Subcutaneous adipose tissue (tissue), 4 donors: ENCODE results near the gene ZNF641. TPM values are rescaled to one million over a fixed set of nuclear protein-coding genes. Genes with fewer than 3 reads are reported as not detected.

ENCODE experiments used
- CTCF ChIP-seq: fragments of 450-650 bp; IDR thresholded peaks from one replicate; pipeline ENCODE4 v1.5.1; 2016; ENCODE audit warnings: low read depth, mild to moderate bottlenecking, control low read depth, antibody characterized with exemption, moderate library complexity
- total RNA-seq, 4 donors: library from RNA; depleted of rRNA; stranded (reverse); fragments of >200 nt; gene quantifications; one replicate each; pipeline ENCODE4 v1.1.0, GENCODE V29; 2016

ZNF641 gene
- 10 to 100 TPM; 17.3 to 26.0 (median 23.2) TPM for total RNA-seq

DNA sequence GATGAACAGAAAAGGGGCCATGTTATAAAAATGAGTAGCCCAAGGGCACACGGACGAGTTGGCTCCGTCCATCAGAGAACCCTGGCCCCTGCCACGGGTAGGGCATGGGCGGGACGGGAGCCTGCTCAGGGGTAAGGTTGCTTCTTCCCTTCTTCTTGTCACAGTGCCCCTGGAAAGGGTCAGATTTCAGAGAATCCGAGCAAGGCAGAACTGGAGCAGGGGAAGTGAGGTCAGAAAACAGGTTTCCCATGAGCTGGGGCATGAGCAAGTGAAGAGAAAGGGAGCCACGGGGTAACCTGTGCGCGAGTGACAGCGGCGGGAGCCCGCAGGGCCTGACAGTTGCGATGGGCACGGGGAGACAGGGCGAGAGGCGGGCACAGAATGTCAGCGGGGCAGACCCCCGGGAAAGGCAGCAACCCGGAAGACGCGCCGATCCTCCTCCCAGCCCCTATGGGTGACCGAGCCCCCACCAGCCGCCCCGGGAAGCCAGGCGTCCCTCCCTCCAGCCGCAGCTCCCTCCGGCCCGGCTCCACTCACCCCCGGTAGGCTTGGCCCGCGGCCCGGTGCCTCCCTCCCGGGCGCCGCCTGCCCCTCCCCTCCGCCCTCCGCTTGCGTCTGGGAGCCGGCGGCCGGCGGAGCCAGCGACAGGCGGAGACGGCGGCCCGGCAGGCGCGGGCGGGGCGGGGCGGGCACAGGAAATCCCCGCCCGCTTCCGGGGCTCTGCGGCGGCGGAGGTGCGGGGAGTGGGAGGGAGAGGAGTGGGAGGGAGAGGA is at the start of gene ZNF641:
ZNF641 (minus strand) TSS at position 671 of the 773 bp plus-strand sequence. CDS start 2,829 bp downstream, outside the sequence.
- no peak for TF ChIP-seq CTCF

GRCh38 chr12:48390026-48390425 is 39.3 kb upstream of the ZNF641 start:
- no peak for TF ChIP-seq CTCF

DNA sequence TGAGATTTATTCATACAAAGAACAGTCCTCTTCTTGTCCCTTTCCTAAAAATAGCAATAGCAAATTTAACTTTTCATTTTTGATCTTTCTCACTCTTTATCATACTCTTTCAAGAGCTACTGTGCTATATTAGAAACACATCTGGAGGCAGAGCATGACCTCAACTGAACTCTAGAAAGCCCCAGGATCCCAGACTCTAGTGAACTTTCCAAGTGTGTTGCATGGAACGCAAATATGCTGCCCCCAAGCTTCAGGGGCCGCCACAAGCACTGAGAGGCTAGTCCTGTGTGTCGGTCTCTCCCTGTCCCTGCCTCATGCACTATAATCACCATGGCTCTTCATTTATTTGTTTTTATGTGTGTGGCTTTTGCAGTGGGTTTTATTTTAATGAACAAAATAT is 38.7 kb upstream of the ZNF641 start:
- TF ChIP-seq CTCF, result no peak

GRCh38 chr12:48388938-48389337 is 38.2 kb upstream of the ZNF641 start:
- no peak for TF ChIP-seq CTCF

DNA sequence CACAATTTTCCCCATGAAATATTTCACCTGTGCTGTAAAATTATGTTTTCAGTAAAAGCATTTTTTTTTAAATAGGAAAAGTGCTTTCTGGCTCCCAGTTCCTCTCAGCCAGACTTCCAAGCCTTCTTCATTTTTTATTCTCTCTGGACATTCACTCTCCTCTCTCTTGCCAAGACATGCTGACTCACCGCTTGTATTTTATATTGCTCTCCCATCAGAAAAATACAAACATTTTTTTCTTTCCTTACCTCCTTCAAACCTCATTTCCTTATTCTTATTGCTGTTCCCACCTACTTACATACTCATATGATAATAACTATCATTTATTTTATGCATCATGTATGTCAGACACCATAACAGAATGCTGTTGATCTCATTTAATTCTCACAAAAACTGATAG is 37.7 kb upstream of the ZNF641 start:
- no peak for TF ChIP-seq CTCF

DNA sequence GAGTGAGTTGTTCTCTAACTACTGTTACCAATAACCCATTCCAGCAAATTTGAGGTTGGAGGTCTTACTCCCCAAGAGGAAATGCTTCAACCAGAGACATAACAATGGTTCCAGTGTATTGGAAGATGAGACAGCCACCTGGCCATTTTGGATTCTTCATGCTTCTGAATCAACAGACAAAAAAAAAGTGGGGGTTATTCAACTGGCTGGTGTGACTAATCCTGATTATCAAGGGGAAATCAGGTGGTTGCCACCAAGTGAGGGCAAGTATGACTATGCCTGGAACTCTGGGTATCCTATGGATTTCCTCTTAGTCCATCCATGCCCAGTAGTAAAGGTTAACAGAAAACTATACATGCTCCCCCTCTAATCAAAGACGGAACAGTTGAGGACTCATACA is 29.9 kb upstream of the ZNF641 start:
- no peak for TF ChIP-seq CTCF

DNA sequence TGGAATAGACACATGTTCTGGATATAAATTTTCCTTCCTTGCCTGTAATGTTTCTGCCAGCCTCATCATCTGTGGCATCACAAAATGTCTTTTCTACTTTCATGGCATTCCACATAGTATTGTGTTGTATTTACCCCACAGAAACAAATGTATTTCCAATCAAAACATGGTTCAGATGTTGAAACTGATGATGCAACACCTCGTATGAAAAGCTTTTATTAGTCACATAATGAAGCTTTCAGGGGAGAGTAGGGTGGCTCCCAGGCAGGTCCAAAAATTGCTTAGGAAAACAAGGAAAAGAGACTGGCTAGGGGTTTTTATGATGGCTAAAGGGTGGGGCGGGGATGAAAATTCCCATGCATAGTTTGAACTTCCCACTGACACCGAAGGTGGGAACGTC is 29.1 kb upstream of the ZNF641 start:
- no peak for TF ChIP-seq CTCF
